NCI-H2081 treated with DMSO at 0.1 percent for 48 hours (cell line): ENCODE measurements around the gene RAD18.

ENCODE experiments used
- DNase-seq: peaks from one replicate; lab custom pipeline; 2025; lab: John Stamatoyannopoulos, UW

RAD18 gene

DNA sequence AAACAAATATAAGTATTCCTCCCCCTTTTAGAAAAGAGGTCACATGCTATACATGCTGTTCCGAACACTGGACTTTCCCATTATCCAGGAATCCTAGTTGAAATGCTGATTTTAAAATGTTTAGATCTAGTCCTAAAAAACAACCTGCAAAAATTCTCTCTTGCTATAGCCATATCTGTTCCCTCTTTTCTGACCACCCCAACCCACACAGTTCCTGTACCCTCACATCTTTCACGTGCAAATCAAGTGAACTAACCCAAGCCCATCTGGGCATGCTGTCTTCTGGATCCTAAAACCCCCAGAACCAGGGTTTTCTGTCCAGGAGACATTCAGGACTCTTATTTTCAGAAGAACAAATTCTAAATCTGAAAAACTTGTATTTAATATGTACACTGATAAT, 67.4 kb downstream of the RAD18 start:
- DNase-seq, result no peak

DNA sequence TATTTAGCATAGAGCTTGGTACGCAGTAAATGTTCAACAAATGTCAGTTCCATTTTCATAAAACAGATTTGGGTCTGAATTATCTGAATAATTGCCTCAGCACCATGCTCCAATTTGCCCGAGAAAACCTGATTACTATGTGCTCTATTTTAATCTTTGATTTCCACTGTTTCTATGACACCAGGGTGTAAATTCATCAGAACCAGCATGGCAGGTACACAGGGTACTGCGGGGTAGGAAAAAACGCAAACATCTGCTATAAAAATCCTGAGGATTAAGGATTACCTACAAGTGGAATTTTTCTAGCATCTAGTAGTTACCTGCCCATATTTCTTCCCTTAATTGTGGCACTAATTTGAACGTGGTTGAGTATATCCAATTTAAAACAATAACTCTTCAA, 70.3 kb downstream of the RAD18 start:
- no peak for DNase-seq

DNA sequence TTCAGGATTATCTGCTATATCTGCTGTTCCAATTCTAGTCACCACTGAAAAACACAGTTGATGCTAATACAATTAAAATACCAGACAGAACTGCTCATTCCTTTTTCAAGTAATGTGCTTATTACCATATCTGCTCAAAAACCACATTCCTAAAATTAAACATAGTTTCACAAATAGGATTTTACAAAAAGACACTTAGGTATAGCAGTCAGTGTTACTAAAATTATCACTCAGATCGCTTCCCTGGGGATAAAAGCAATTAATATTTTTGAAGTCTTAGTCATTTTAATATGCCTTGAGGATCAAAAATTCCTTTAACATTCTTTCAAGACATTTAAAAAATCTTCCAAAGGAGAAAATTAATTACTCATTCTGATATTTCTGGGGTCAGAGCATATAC, 71.5 kb downstream of the RAD18 start:
- no peak for DNase-seq

DNA sequence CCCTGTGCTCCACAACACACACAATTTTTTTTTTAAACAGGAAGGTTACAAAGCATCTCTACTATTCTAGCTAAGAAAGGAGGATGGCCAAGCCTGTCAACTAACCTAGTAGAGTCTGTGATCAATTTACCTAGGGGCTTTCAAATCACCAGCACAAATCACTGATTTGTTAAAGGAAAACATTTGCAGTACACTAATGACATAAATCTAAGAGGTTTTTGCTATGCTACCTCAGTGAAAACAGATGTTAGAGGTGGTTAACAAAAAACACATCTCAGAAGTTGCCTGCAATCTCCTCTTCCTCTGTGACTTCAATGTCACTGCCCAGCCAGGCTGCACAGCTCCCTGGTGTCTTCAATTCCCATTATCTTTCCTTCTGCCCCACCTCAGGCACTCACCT, 72.0 kb downstream of the RAD18 start:
- no peak for DNase-seq

DNA sequence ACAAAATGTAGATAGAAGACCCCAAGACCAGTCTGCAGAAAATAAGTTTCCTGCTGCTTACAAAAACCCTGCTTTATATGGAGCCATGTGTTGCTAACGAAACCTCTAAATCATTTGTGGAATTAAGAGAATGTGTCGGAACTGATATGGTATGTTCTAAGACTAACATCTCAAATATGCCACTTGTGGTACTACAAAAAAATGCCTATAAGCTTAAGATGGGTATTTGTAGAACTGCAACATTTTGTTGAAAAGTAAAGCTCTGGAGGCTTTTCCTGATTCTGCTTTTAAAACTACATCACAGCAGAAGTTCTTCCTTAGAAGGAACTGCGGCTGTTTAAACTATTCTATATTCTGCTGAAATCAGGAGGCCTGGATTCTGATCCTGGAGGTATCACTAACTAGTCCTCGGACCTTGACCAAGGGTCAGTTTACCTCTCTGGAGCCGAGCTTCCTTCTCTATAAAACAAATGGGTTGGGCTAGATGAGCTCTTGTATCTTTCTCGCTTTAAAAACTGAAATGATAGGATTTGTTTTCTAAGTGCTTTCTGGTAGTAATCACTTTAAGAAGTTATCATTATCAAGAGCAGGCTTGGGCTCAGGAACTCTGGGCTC, 74.9 kb downstream of the RAD18 start:
- no peak for DNase-seq

DNA sequence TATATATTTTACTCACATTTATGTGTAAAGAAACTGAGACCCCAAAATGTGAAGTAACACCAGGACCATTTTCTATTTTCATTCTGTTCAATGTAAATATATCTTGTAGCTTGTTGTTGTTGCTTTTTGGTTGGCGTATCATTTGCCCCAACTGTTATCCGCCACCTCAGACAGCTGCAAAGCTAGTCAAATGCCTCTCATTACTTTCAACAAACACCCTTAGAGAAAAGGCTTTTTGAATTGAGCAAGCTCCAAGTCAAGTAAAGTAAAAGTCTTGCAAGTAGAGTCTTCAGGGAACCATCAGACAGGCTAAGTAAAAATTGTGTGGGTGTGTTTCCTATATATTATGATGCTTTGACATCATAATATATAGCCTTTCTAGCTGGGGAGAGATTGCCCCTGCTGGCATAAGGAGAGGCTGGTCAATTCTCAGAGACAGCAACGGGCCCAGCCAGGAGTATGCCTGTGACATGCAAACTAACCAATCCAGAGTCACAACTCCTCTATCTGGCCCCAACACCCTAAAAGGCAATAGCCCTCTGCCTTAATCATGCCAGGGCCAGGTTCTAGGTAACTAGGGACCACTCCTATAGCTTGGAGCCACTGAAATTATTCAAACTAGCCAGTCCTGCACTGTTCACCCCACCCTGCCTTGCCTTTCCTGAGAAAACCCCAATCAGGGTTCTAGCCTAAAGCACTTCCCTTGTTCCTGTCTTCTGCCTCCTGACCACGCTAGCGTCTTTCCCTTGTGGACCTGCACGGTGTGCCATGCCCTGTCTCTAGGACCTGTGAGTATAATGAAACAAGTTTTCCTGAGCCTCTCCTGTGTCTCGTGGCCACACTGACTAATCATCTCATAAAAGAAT, 75.6 kb downstream of the RAD18 start:
- DNase-seq, result no peak

DNA sequence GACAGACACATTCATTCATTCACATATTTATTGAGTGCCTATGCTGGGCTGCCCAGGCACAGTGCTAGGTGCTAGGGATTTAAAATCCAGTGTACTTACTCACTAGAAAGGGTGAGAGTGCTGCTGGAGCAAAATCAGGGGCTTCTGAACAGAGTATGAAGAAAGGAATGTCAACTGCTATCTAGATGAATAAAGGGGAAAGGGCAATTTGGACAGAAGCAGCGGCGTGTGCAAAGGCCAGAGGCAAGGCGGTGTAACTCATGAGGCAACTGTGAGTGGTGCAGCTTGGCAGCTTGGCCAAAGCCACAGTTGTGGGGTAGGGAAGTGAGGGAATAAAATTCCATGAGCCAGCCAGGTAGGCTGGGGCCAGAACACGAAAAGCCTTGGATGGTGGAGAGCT, 76.7 kb downstream of the RAD18 start:
- DNase-seq, result no peak

DNA sequence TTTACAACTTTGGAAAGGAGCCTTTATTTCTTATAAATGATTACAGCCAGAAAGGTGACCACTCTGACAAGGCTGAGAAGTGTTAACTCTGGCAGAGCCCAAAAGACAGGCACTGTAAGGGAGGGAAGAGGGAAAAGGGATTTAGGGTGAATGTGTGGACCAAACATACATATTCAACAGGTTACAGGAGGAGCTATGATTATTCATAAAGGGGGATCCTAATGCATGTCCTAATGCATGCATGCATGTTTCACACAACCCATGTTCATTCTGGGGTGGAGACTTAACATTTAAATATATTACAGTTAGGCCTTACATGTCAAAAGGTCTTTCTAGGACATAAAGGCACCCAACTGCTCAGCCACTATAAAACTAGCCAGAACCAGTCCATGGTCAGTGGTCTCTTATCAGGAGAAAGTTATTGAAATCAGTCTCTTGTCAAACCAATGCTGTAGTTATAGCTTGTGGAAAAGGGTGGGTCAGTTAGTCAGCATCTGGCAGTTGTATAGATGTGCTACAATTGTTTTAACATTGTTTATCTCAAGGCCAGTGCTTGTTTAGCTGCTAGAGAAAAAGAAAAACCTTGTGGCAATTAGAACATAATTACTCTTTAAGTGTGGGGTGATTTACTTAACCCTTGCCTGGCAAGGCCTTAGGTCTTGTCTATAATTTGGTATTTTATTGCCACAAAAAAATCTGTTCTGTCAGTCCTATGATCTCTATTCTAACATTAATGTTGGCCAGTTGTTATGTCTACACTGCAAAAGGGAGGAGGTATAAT, 77.5 kb downstream of the RAD18 start:
- DNase-seq, result no peak

DNA sequence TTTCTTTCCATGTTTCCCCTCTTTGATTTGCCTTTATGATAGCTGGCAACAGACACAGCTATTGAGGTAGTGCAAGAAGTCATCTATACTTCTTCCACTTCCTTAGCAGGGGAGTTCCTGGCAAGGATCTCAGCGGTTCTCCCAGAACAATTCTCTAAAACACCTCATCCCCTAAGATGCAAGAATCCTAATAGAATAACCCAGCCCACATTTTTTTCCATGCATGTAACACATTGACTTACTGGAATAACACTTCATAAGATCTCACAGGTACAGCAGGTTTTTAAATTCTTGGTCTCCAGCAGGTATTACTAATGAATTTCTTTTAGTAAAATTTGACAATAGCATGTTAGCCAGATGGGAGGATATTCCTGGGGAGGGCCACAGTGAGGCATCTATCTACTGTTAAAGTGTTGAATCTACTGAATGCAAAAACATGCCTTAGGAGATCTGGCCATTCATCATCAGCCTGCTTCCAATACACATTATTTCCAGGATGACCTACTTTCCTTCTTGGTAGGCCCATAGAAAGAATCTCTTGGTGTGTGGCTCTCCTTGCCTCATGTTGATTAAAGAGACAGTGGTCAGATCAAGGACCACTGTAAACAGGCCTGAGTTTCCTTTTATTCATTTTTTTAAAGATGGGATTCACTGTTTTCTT, 78.5 kb downstream of the RAD18 start:
- DNase-seq, result no peak

DNA sequence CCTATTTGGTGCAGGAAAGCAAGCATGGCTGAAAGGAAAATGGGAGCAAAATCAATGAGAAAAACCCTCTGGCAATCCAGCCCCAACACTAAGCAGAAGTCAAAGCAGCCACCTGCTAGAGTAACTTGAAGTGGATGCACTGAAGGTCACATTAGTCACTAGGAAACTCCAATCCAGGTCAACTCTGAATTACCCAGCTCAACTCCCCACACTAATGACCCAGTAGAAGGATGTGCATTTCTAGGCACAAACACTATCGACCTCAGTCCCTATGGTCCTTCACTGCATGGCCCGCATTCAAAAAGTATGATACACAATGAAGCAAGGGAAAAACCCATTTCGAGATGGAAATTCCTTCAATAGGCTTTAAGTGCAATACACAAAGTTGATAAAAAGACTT, 80.6 kb downstream of the RAD18 start:
- no peak for DNase-seq

DNA sequence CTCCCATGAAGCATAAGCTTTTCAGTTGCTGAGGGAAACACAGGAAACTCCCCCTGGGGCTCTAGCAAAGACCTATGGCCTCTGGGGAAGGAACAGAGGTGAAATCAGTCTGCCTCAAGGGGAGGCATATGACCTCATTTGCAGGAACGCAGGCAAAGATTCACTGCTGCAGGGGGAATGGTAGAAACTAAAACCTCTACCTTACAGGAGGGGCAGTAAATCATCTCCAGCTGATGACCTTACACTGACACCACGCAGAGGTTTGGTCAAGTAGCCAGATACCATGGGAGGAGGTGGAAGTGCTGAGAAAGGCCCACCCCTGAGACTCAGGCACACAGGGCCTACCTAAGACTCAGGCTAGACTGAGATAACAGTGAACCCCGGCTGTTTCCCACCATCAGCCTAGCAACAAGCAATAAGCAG, 81.1 kb downstream of the RAD18 start:
- DNase-seq, result no peak

DNA sequence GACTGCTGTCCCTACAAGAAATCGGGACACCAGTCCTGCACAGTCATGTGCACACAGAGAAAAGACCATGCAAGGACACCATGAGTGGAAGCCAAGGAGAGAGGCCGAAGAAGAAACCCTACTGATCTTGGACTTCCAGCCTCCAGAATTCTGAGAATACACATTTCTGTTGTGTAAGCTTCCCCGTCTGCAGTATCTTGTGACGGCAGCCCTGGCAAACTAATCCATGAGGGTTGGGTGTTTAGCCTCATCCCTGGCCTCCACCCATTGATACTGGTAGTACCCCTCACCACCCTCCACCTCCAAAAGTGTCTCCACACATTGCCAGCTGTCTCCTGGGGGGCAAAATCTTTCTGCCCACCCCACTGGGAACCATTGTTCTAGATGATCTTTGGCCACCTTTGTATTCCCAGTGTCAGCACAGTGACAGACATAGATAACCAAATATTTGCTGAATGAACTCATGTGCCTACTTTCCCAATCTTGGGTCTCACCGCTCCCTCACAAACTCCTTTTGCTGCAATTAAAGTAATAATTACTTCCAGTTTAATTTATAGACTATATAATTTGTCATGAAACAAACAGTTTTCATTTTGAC, 83.8 kb downstream of the RAD18 start:
- no peak for DNase-seq

DNA sequence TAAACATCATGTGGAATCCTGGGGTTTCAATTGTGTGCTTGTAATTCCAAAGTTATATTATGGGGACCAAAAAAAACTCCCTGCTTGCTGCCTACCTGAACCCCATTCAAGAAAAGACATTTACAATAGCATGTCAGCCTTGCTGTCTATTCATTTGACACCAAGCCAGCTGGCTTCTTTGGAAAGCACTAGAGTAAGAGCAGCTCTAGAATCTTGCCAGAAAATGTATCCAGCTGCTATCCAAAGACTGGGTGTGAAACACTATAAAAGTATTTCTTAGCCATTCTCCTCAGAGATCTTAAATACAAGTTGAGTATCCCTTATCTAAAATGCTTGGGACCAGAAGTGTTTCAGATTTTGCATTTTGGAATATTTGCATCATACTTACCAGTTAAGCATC, 87.4 kb downstream of the RAD18 start:
- DNase-seq, result no peak

DNA sequence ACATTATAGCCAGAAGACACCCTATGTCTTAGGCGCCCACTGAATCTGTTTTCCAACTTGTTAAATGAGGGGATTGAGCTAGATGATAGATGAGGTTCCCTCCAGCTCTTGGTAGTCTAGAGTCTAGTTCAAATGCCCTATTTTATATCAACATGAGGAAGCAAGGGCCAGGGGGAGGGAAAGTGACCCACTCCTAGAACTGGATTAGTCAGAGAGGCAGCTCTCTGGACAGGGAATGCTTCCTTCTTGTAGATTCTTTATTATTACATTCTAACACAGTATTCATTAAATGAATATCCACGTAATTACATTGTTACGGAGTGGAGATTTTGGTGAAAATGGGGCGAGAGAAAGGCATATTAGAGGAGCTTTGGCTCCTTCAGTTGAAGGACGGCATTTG, 89.5 kb downstream of the RAD18 start:
- no peak for DNase-seq

DNA sequence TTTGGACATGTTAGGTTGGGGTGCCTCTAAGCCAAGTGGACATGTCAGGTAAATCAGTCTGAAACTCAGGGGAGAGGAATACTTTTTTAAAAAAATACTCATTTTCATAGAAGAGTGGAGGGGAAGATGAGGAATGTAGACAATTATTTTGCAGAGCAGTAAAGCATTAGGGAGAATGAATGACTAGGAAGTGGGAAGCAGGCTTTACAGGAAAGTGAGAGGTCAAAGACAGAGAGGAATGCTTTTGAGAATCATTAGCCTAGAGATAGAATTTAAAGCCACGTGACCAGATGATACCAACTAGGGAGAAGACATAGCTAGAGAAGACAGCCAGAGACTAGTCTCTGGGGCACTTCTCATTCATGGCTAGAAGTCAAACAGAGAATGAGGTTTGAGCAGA, 91.0 kb downstream of the RAD18 start:
- no peak for DNase-seq

DNA sequence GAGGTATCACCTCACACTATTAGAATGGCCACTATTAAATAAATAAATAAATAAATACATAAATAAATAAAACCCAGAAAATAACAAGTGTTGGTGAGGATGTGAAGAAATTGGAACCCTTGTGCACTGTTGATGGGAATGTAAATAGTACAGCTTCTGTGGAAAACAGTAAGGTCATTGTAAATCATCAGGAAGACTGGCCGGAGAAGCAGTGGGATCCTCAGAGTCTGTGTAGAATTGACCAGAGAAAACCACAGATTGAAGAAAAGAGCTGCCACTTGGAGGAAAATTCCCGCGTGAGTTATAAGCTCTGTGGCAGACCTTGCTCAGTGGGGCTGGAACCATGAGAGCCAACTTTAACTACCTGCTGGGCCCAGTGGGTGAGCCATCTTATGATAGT, 92.0 kb downstream of the RAD18 start:
- DNase-seq, result no peak

DNA sequence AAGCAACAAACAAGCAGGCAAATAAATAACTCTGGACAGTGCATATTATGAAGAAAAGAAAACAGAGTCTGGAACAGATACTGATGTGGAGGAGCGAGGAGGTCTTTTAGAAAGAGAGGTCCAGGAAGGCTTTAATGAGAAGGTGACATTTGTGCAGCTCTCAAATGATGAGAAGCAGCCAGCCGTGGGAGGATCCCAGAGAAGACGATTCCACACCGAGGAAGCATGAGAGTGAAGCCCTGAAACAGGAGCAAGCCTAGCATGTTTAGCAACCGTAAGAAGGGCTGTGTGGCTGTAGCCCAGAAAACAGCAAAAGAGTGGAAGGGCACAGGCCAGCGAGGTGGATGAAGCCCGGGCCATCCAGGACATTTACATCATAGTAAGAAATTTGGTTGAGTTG, 93.1 kb downstream of the RAD18 start:
- DNase-seq, result no peak

DNA sequence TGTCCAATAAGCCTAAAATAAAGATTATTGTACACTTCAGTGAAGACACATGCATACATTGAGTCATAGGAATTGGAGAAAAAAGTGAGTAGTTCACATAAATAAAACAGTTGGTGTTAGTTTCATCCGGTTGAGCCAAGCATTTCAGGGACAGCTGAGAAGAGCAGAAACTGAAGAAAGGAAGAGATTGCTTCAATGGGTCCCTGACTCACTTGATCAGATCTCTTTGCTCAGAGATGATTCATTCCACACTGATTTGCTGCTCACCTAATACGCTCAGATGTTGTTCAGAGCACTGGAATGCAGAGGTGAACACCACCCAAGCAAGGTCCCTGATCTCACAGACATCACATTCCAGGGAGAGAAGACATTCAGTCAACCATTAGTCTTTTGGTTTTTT, 93.7 kb downstream of the RAD18 start:
- no peak for DNase-seq

DNA sequence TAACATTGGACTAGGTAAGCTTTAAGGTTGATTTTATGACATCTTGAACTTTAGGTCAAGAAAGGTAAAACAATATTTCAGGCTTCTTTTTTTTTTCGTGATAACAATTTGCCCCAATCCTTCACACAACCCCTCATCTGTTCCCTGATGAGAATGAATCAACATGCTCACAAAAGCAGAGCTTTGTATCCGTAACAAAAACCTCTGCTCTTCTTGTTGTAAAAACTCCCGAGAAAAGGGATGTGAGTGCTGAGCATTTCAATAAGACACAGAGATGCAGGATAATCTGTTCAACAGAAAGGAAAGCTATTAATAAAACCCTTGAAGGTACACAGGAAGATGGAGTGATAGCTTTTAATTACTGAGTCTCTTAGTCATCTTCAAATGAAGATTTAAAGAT, 94.3 kb downstream of the RAD18 start:
- no peak for DNase-seq

DNA sequence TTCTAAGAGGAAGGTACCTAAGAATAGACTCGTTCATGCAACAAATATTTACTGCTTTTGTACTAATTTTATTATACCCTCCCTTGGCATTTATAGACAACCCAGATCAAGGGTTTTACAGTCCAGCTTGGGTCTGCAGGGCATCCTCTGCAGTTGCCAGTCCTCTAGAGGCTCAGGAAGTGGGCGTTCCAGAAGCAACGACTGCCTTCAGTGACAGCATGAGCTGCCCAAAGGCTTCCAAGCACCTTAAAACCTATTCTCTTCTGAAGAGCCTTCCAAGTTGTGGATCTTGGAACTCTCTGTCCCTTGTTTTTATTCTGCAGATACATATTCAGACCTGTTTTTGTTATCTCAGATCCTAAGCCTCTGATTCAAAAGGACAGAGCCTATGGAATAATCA, 95.6 kb downstream of the RAD18 start:
- no peak for DNase-seq

DNA sequence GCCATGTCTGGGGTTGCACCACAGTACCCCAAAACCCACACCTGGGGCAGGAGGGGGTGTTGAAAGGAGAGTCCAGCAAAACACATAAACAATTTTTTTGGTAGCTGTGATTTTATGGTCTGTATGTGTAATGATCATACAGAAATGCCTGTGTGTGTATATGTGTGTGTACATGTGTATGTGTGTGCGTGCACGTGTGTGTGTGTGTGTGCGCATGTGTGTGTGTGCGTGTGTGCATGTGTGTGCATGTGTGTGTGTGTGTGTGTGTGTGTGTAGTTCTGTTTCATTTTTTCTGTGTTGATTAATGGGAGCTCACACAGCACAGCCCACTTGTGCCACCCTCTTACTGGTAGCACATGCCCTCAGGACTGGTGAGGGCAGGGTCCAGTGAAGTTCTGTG, 97.6 kb downstream of the RAD18 start:
- DNase-seq, result no peak
